Endothelial cell (in vitro differentiated cells): ENCODE data around the gene SYNPO2L. TPM values are rescaled to one million over a fixed set of nuclear protein-coding genes. Genes with fewer than 3 reads are reported as not detected.
"Not testable (repeated sequence)": the region's sequence is repeated elsewhere in the genome, so short reads cannot be mapped to it uniquely, and the experiment has no call there.

Source experiments
- DNase-seq: peaks from one replicate; pipeline ENCODE4 v3.0.0; 2021; ENCODE audit warnings: low spot score
- H3K27ac Mint-ChIP-seq: one replicate; pipeline ENCODE4 v1.8.0; 2021; ENCODE audit warnings: mixed read lengths, inconsistent platforms; ENCODE audit not compliant: unreplicated experiment
- H3K27me3 Mint-ChIP-seq: one replicate; pipeline ENCODE4 v1.8.0; 2021; ENCODE audit warnings: mild to moderate bottlenecking, moderate library complexity, mixed read lengths, inconsistent platforms; ENCODE audit not compliant: unreplicated experiment
- H3K36me3 Mint-ChIP-seq: one replicate; pipeline ENCODE4 v1.8.0; 2021; ENCODE audit warnings: mild to moderate bottlenecking, low read depth, mixed read lengths, inconsistent platforms; ENCODE audit not compliant: unreplicated experiment
- H3K4me1 Mint-ChIP-seq: one replicate; pipeline ENCODE4 v1.8.0; 2021; ENCODE audit warnings: mild to moderate bottlenecking, mixed read lengths, inconsistent platforms; ENCODE audit not compliant: unreplicated experiment
- H3K4me3 Mint-ChIP-seq: one replicate; pipeline ENCODE4 v1.8.0; 2021; ENCODE audit warnings: mild to moderate bottlenecking, mixed read lengths, inconsistent platforms; ENCODE audit not compliant: unreplicated experiment
- H3K9me3 Mint-ChIP-seq: one replicate; pipeline ENCODE4 v1.8.0; 2021; ENCODE audit warnings: mixed read lengths, inconsistent platforms; ENCODE audit not compliant: unreplicated experiment
- CTCF ChIP-seq: fragments of 200-600 bp; sonication (generic); IDR thresholded peaks from one replicate; pipeline ENCODE4 v1.5.0; 2021; ENCODE audit warnings: antibody characterized with exemption; ENCODE audit not compliant: unreplicated experiment
- long read RNA-seq: library from polyadenylated mRNA; unstranded; transcript quantifications from one replicate; pipeline ENCODE4 v2.0.0, GENCODE V29; 2020; ENCODE audit not compliant: unreplicated experiment
- total RNA-seq: library from RNA; stranded (reverse); fragmentation: NEBNext Ultra II Directional; extraction: Animal tissue kit (Norgen Biotek cat#: 25700); gene quantifications from one replicate; pipeline ENCODE4 v1.2.1, GENCODE V29; 2021; ENCODE audit not compliant: unreplicated experiment

SYNPO2L gene, protein sequence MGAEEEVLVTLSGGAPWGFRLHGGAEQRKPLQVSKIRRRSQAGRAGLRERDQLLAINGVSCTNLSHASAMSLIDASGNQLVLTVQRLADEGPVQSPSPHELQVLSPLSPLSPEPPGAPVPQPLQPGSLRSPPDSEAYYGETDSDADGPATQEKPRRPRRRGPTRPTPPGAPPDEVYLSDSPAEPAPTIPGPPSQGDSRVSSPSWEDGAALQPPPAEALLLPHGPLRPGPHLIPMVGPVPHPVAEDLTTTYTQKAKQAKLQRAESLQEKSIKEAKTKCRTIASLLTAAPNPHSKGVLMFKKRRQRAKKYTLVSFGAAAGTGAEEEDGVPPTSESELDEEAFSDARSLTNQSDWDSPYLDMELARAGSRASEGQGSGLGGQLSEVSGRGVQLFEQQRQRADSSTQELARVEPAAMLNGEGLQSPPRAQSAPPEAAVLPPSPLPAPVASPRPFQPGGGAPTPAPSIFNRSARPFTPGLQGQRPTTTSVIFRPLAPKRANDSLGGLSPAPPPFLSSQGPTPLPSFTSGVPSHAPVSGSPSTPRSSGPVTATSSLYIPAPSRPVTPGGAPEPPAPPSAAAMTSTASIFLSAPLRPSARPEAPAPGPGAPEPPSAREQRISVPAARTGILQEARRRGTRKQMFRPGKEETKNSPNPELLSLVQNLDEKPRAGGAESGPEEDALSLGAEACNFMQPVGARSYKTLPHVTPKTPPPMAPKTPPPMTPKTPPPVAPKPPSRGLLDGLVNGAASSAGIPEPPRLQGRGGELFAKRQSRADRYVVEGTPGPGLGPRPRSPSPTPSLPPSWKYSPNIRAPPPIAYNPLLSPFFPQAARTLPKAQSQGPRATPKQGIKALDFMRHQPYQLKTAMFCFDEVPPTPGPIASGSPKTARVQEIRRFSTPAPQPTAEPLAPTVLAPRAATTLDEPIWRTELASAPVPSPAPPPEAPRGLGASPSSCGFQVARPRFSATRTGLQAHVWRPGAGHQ
- total RNA-seq, result 0.13 TPM
- long read RNA-seq, result 0 reads

DNA sequence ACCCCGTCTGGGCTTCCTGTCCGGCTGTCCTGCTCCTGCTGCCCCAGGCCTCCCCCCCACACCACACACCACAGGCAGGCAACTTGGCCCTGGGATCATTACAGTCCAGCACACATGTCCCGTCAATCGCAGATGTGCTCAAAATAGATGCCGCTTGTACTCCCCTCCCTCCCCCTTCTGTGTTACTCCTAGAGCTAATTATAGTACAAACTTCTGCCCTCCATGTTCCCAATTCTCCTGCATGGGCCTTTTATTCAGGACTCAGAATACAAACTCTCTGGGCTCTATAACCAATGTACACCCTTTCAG is at the start of gene SYNPO2L:
SYNPO2L (minus strand) TSS at position 40 of the 309 bp plus-strand sequence. CDS start 107 bp downstream, outside the sequence.
- H3K27ac Mint-ChIP-seq, result peak within 1 kb of the TSS; percentile 86
- peak within 1 kb of the TSS; percentile 70 for H3K4me3 Mint-ChIP-seq
- DNase-seq, result no peak
- H3K4me1 Mint-ChIP-seq, result peaks cover 22% of the 10 kb centered on the region
- no peaks in the 10 kb centered on the region for H3K9me3 Mint-ChIP-seq
- no peaks in the 10 kb centered on the region for H3K36me3 Mint-ChIP-seq
- no peak for TF ChIP-seq CTCF
- peaks cover 3% of the 10 kb centered on the region for H3K27me3 Mint-ChIP-seq

- DNase-seq, H3K27me3 Mint-ChIP-seq, H3K4me3 Mint-ChIP-seq, H3K9me3 Mint-ChIP-seq, H3K4me1 Mint-ChIP-seq, H3K27ac Mint-ChIP-seq: not testable (repeated sequence)
- peaks cover 12% of the 10 kb centered on the region for H3K36me3 Mint-ChIP-seq
Measured at GRCh38 chr10:73703924-73704323, 48.1 kb upstream of the SYNPO2L start.

- not testable (repeated sequence) for H3K4me1 Mint-ChIP-seq, DNase-seq, H3K9me3 Mint-ChIP-seq, H3K4me3 Mint-ChIP-seq, H3K27me3 Mint-ChIP-seq, H3K27ac Mint-ChIP-seq, H3K36me3 Mint-ChIP-seq
Measured at GRCh38 chr10:73698819-73699218, 43.0 kb upstream of the SYNPO2L start.

- H3K27ac Mint-ChIP-seq, H3K27me3 Mint-ChIP-seq, DNase-seq, H3K4me3 Mint-ChIP-seq, H3K9me3 Mint-ChIP-seq, H3K4me1 Mint-ChIP-seq, H3K36me3 Mint-ChIP-seq: not testable (repeated sequence)
Measured at GRCh38 chr10:73697675-73698159, 41.9 kb upstream of the SYNPO2L start, which contains the start of gene AGAP5. AGAP5 (minus strand) TSS chr10:73698109; CDS start chr10:73697755, 354 bp downstream.

GRCh38 chr10:73695302-73695701 is 39.5 kb upstream of the SYNPO2L start:
- H3K4me1 Mint-ChIP-seq, DNase-seq, H3K9me3 Mint-ChIP-seq, H3K4me3 Mint-ChIP-seq, H3K27me3 Mint-ChIP-seq, H3K27ac Mint-ChIP-seq, H3K36me3 Mint-ChIP-seq: not testable (repeated sequence)

DNA sequence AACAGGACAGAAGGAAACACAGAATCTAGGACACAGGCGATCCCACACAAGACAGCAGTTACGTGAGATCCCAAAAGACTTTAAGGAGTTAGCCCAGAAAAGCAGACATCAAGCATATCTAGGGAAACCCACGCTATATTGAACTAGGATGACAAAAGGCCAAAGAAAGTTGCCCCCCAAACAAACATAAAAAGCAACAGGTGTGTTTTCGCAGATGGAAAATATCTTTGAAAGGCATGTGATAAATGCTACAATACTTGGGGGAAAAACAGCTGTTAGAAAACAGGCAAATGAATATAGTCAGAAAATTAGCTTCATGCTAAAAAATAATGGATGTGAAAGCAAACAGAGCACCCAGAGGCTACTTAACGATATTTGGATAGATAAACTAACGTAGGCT is 34.9 kb upstream of the SYNPO2L start:
- not testable (repeated sequence) for H3K9me3 Mint-ChIP-seq, H3K4me3 Mint-ChIP-seq, H3K27ac Mint-ChIP-seq, H3K4me1 Mint-ChIP-seq, DNase-seq, H3K36me3 Mint-ChIP-seq, H3K27me3 Mint-ChIP-seq

- H3K36me3 Mint-ChIP-seq, H3K27ac Mint-ChIP-seq, H3K9me3 Mint-ChIP-seq, H3K4me1 Mint-ChIP-seq, H3K27me3 Mint-ChIP-seq, DNase-seq, H3K4me3 Mint-ChIP-seq: not testable (repeated sequence)
Measured at GRCh38 chr10:73689596-73689995, 33.8 kb upstream of the SYNPO2L start.

DNA sequence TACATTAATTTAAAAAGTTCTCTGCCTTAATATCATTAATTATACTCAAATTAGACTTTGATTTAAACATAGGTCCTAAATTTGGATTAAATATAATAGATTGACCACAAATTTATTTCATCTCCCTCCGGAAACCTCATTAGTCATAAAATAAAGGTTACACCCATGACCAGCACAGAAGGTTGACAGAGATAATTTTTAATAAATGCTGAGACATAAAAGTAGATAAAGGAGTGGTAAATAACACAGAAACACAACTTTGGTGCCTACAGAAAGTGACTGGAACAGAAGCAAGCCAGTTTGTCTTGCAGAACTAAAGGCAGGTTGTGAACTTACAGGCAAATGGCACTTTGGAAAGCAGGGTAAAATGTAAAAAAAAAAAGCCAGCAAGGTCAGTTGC is 31.8 kb upstream of the SYNPO2L start:
- DNase-seq, H3K27me3 Mint-ChIP-seq, H3K4me3 Mint-ChIP-seq, H3K36me3 Mint-ChIP-seq, H3K4me1 Mint-ChIP-seq, H3K27ac Mint-ChIP-seq, H3K9me3 Mint-ChIP-seq: not testable (repeated sequence)

DNA sequence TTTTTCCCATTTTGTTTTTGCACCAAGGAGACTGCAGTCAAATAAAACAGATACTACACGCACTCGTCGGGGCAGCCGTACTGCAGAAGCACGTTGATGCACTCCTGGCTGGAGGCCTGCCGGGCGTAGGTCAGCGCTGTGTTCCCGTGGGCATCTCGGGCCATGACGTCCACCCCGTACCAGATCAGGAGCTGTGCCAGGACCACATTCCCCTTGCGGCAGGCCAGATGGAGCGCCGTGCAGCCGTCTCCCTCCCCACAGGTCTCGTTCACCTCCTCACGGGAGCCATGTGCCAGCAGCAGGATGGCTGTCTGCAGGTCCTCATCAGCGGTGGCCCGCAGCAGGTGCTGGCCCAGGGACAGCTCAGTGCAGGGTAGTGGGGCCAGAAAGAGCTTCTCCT is 18.7 kb upstream of the SYNPO2L start:
- H3K27me3 Mint-ChIP-seq, H3K36me3 Mint-ChIP-seq, H3K9me3 Mint-ChIP-seq, H3K27ac Mint-ChIP-seq, H3K4me1 Mint-ChIP-seq, DNase-seq, H3K4me3 Mint-ChIP-seq: not testable (repeated sequence)

DNA sequence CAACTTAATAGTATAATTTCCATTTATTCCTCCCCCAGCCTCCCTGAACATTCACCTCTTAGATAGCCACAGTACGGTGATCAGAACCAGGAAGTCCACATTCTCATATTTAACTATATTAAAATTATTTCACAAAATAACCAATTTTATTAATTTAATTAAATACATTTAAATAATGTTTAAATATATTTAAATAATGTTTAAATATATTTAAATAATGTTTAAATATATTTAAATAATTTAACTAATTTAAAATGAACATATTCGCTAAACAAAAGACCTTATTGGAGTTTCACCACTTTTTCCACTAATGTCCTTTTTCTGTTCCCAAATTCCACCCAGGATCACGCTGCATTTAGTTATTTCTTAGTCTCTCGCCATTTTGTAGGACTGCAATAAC is 12.5 kb upstream of the SYNPO2L start:
- H3K27me3 Mint-ChIP-seq, H3K36me3 Mint-ChIP-seq, H3K27ac Mint-ChIP-seq, H3K4me3 Mint-ChIP-seq, DNase-seq, H3K9me3 Mint-ChIP-seq: not testable (repeated sequence)
- H3K4me1 Mint-ChIP-seq, result peaks cover 18% of the 10 kb centered on the region
